DMS79 (cell line): ENCODE data around the gene POU3F1.

ENCODE experiments used
- DNase-seq: peaks from one replicate; lab custom pipeline; 2025; lab: John Stamatoyannopoulos, UW

The POU3F1 gene

GRCh38 chr1:38028105-38028591 is 18.4 kb downstream of the POU3F1 start:
- peak; percentile 29 for DNase-seq

DNA sequence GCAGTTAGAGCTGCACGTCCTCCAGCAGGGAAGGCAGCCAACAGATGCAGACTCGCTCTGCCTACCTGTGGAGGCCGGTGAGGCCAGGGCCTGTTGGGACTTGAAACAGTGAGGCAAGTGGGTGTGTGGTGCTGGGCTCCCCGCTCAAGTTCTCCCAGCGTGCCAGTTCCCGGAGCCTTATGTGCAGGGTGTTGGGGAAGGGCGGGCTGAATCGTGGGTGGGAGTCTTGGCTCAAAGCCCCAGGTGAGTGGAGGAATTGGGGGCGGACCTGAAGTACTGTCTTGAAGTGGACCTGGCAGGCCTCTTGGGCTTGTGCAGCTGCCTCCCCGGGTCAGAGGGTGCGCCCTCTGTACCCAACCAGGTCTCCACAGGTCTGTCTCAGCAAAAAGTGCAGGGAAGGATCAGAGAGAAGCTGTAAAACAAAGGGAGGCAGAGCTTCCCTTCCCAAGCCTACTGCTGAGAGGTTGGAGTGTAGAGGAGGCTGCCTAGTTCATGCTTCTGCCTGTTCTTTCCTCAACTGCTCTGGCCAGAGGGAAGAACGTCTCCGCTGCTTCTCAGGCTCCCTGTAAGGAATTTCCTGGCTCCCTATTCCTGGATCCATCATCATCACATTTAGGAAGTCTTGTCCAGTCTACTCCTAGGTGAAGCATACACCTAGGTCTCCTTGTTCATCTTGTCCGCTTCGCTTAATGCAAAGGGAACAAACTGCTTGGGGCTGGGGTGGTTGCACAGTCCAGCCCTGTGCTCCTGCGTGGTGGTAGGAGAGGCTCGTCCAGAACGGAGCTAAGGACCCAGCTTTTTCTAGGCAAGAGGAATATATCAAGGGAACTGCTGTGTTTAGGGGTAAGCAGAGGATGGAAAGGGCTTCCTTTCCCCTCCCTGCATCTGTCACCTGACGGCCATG is 19.1 kb downstream of the POU3F1 start:
- peak; percentile 92 for DNase-seq

GRCh38 chr1:38026592-38027200 is 19.9 kb downstream of the POU3F1 start:
- DNase-seq = peak; percentile 78

- DNase-seq = no peak
Measured at GRCh38 chr1:38025664-38026063, 20.9 kb downstream of the POU3F1 start.

GRCh38 chr1:38025233-38025632 is 21.4 kb downstream of the POU3F1 start:
- DNase-seq = no peak

DNA sequence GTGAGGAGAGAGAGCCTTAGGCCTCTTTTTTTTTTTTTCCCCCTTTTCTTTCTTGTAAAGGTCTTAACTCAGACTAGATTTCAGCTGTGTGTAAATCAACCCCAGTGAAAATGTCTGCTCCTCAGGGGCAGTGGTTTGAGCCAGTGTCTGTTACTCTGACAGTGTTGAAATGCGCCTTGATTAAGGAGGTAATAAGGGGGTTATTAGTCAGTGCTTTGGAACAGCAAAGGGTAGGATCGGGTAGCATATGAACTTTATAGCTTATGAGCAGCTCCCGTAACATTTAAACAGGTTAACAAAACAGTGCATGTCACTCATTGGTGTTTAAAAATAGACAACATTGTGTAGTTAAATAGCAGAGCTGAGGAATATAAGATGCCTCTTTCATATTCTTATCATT is 23.8 kb downstream of the POU3F1 start:
- DNase-seq = no peak

- DNase-seq = no peak
Measured at GRCh38 chr1:38021969-38022368, 24.6 kb downstream of the POU3F1 start.

DNA sequence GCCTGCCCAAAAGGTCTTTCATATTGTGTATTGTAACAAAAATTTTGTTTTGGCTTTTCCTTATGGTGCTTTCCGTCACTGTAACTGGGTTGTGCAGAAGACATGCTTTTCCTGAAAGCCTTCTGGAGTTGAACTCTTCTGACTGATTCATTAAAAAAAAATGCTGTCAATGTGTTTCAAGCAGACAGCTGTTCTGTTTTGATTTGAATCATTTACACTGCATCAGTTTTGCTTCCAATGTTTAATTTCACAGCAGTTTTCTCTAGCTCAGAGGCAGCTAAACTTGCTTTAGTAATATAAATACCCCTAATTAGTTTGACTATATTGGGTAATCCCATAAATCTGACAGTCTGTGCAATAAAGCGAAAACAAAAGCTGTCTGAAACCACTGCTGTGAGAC is 26.2 kb downstream of the POU3F1 start:
- no peak for DNase-seq

GRCh38 chr1:38018864-38019343 is 27.7 kb downstream of the POU3F1 start:
- no peak for DNase-seq

GRCh38 chr1:38015978-38016725 is 30.4 kb downstream of the POU3F1 start:
- DNase-seq = no peak

DNA sequence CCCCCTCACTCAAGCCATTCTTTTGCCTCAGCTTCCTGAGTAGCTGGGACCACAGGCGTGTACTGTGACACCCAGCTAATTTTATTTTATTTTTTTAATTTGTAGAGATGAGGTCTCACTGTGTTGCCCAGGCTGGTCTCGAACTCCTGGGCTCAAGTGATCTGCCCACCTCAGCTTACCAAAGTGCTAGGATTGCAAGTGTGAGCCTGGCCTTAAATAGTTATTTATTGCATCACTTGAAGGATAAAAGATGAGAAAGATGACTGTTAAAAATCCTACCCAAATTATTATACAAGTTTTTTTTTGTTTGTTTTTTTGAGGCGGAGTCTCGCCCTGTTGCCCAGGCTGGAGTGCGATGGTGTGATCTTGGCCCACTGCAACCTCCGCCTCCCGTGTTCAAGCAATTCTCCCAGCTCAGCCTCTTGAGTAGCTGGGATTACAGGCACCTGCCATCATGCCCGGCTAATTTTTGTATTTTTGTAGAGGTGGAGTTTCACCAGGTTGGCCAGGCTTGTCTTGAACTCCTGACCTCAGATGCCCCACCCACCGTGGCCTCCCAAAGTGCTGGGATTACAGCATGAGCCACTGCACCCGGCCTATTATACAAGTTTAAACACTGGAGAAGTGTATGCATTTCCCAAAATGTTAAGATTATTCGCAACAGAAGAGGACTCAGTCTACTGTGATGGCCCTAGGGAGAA is 31.7 kb downstream of the POU3F1 start:
- no peak for DNase-seq

- no peak for DNase-seq
Measured at GRCh38 chr1:38014171-38014570, 32.4 kb downstream of the POU3F1 start.

DNA sequence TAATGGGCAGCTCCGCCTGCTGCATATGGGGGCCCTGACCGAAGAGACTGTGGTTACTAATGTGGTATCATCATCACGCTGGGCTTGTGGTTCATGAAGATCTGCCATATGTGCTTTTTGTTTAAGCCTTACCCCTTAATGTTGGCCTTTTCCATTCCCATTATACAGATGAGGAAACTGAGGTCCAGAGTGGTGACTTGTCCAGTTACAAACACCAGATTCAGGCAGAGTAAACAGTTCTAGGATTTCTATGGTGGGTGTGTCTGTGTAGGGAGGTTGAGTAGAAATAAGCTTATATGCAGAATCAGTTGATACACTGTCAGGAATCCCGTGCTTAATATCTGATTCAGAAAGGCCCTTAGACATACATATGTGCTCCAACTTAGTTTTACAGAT is 33.4 kb downstream of the POU3F1 start:
- no peak for DNase-seq

- DNase-seq = peak; percentile 97
Measured at GRCh38 chr1:38012363-38013226, 34.0 kb downstream of the POU3F1 start, which contains the start of gene UTP11. UTP11 (plus strand) TSS chr1:38012734; CDS start chr1:38012803, 69 bp downstream.

DNA sequence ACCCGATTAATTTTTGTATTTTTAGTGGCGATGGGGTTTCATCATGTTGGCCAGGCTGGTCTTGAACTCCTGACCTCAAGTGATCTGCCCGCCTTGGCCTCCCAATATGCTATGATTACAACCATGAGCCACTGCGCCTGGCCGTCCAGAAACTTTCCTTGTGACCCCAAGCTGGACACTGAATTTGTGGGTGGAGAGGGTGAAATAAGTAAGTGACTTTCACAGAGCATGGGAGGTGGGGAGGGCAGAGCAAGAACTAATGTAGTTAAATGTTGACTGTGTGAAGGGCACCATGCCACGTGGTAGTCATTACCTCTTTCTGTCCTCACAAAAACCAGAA is 36.8 kb downstream of the POU3F1 start:
- no peak for DNase-seq

DNA sequence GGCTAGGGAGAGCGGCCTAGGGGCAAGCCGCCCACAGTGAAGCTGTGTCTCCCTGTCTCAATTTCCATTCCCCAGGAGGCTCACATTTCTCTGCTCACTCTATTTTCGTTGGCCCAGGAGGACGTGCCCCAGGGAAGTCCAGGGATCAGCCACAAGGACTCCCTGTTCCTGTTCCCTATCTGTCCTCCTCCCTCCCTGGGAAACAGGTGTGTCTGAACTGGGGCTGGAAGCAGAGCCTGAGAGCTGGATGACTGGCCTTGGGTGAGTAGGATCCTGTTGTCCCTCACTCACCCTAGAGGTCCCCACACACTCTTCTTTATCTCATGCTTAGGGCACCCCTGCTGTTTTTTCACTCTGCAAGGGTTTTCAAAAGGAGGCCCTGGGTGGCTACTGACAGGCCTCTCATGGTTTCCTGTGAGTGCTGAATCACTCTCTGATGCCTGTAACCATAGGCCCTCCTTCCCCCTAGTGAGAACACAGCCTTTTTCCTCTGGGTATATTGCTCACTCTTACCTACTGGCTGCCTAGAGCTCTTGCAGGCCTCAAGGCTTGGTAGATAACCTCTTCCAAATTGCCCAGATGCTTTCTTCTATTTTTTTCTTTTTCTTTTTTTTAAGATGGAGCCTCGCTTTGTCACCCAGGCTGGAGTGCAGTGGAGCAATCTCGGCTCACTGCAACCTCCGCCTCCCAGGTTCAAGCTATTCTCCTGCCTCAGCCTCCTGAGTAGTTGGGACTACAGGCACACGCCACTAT is 37.3 kb downstream of the POU3F1 start:
- no peak for DNase-seq

- DNase-seq = no peak
Measured at GRCh38 chr1:38006008-38006828, 40.4 kb downstream of the POU3F1 start.

DNA sequence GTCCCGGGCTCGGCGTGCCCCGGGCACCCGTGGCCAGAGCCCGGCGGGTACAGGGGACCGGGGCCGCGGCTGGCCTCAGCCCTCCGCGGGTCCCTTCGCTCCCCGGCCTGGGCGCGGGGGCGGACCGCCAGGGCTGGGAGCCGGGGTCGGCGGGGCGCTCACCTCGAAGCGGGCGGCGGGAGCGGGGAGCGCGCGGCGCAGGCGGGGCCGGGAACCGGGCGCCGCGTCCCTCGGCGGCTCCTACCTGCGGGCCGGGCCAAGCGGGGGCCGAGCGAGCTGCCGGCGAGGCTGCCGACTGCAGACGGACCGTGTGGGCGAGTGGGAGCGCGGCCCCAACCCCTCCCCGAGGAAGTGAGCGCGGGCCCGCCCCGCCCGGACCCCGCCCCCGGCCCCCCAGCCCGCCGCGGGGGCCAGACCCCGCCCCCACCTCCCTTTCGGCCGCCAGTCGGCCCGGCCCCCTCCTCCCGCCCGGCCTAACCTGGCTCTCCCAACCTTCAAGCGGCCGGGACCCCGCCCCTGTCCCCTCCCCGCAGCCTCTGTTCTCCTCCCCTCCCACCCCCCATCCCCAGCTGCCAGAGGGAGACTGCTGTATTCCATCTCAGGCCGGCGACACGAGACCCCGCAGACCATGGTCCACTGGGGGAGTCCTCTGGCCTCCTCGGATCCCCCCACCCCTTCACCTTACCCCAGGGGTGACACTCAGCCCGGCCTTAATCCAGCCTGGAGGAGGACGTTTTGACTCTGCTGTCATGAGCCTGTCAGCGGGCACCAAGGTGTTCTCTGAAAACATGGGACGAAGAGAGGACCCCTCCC is 41.2 kb downstream of the POU3F1 start, which contains the start of gene FHL3:
Gene FHL3, minus strand, starts transcription at position 320 of the 813 bp plus-strand sequence. CDS start 6,102 bp downstream, outside the sequence.
- DNase-seq = no peak
